B cell (primary cell): Measurements from ENCODE around the gene TMEM273. TPM values are rescaled to one million over a fixed set of nuclear protein-coding genes. Genes with fewer than 3 reads are reported as not detected.

Source experiments
- ATAC-seq: fragments of 200-7000 bp; cut with Tn5 transposase; one replicate; pipeline ENCODE4 v1.10.0; 2021; ENCODE audit warnings: low read depth, mild to moderate bottlenecking, moderate number of reproducible peaks, moderate library complexity
- CTCF ChIA-PET: fragments of 350-600 bp; sonication (Branson Sonifier 250); formaldehyde crosslinking; loops from one replicate; lab custom pipeline; 2021; ENCODE audit warnings: antibody characterized with exemption, inconsistent platforms; lab: Charles Lee
- POLR2A ChIA-PET: fragments of 350-600 bp; sonication (Branson Sonifier 250); formaldehyde crosslinking; loops from one replicate; lab custom pipeline; 2021; ENCODE audit warnings: antibody characterized with exemption; lab: Charles Lee
- DNase-seq: peaks from one replicate; pipeline ENCODE4 v3.0.0; 2013
- H2AFZ ChIP-seq: 2 replicates; pipeline ENCODE4 v1.6.1; 2012; ENCODE audit warnings: mild to moderate bottlenecking, low read depth, low read length; ENCODE audit not compliant: insufficient read depth, poor library complexity, severe bottlenecking
- H3K27ac ChIP-seq, 2 donors: 1 replicate in 1 of 2; 2 replicates in 1 of 2; pipeline ENCODE4 v1.5.1; 2012 to 2013; ENCODE audit warnings: low read length in 2 of 2, mild to moderate bottlenecking in 2 of 2, moderate library complexity in 1 of 2
- H3K27me3 ChIP-seq, 4 experiments: fragments of 200-600 bp in 1 of 4; sonication (generic) in 1 of 4; replicated peaks in 1 of 4; 1 replicate in 2 of 4; 2 replicates in 2 of 4; pipeline versions ENCODE4 v1.6.1 to v1.7.0; 2013 to 2016; ENCODE audit warnings: low read length in 3 of 4, mild to moderate bottlenecking in 2 of 4, mixed read lengths in 1 of 4, moderate library complexity in 1 of 4; ENCODE audit not compliant: insufficient read depth in 4 of 4, control insufficient read depth in 3 of 4; ENCODE audit errors: control extremely low read depth in 1 of 4
- H3K36me3 ChIP-seq, 2 experiments: replicated peaks in 1 of 2; 1 replicate in 1 of 2; 2 replicates in 1 of 2; pipeline versions ENCODE4 v1.6.1 to v1.7.1; 2013; ENCODE audit warnings: low read length in 1 of 2; ENCODE audit not compliant: insufficient read depth in 2 of 2, control insufficient read depth in 1 of 2; ENCODE audit errors: control extremely low read depth in 1 of 2, extremely low read depth in 1 of 2
- H3K4me1 ChIP-seq, 2 donors: fragments of 200-600 bp in 1 of 2; sonication (generic) in 1 of 2; 1 replicate in 1 of 2; 2 replicates in 1 of 2; pipeline versions ENCODE4 v1.5.1 to v1.6.1; 2013 to 2017; ENCODE audit warnings: low read length in 2 of 2; ENCODE audit not compliant: control insufficient read depth in 2 of 2, insufficient read depth in 2 of 2
- H3K4me2 ChIP-seq: replicated peaks from 2 replicates; pipeline ENCODE3; 2012; ENCODE audit warnings: mild to moderate bottlenecking, low read depth, low read length; ENCODE audit not compliant: poor library complexity, severe bottlenecking
- H3K4me3 ChIP-seq, 5 experiments: fragments of 200-600 bp in 1 of 5; sonication (generic) in 1 of 5; 1 replicate in 3 of 5; 2 replicates in 2 of 5; pipeline versions ENCODE4 v1.5.1 to v1.7.0; 2011 to 2016; ENCODE audit warnings: low read length in 4 of 5, mild to moderate bottlenecking in 4 of 5, low read depth in 2 of 5, control low read depth in 1 of 5, moderate library complexity in 1 of 5; ENCODE audit not compliant: insufficient read depth in 1 of 5; ENCODE audit errors: control extremely low read depth in 1 of 5, extremely low read depth in 1 of 5
- H3K79me2 ChIP-seq: fragments of 200-600 bp; sonication (generic); one replicate; pipeline ENCODE4 v1.6.0; 2016; ENCODE audit warnings: low read length; ENCODE audit not compliant: control insufficient read depth, insufficient read depth
- H3K9ac ChIP-seq: fragments of 200-600 bp; sonication (generic); 2 replicates; pipeline ENCODE4 v1.6.1; 2017; ENCODE audit warnings: mild to moderate bottlenecking, low read length, moderate library complexity
- H3K9me3 ChIP-seq, 3 donors: one replicate each; pipeline versions ENCODE4 v1.6.1 to v1.7.1; 2013; ENCODE audit warnings: low read length in 2 of 3; ENCODE audit not compliant: control insufficient read depth in 2 of 3, insufficient read depth in 1 of 3; ENCODE audit errors: control extremely low read depth in 1 of 3
- H4K20me1 ChIP-seq: 2 replicates; pipeline ENCODE4 v1.6.0; 2012; ENCODE audit warnings: mild to moderate bottlenecking, low read length; ENCODE audit not compliant: insufficient read depth, control insufficient read depth, poor library complexity, severe bottlenecking
- H3K27ac Mint-ChIP-seq: one replicate; pipeline ENCODE4 v1.8.0; 2021; ENCODE audit warnings: mixed read lengths
- H3K27me3 Mint-ChIP-seq: one replicate; pipeline ENCODE4 v1.8.0; 2021; ENCODE audit warnings: mixed read lengths
- H3K4me1 Mint-ChIP-seq: one replicate; pipeline ENCODE4 v1.8.0; 2021; ENCODE audit warnings: mixed read lengths
- H3K4me3 Mint-ChIP-seq: one replicate; pipeline ENCODE4 v1.8.0; 2021; ENCODE audit warnings: mixed read lengths
- H3K9me3 Mint-ChIP-seq: one replicate; pipeline ENCODE4 v1.8.0; 2022; ENCODE audit warnings: mixed read lengths; ENCODE audit not compliant: insufficient read depth
- EZH2 ChIP-seq: IDR thresholded peaks from 2 replicates; pipeline ENCODE4 v1.6.1; 2012; ENCODE audit warnings: borderline replicate concordance, low read depth, mild to moderate bottlenecking, moderate library complexity, low read length; ENCODE audit not compliant: insufficient read depth, poor library complexity, severe bottlenecking
- WGBS: methylation state at CpG from one replicate; pipeline ENCODE4 v1.1.5; 2013; ENCODE audit warnings: missing lambda C conversion rate; ENCODE audit not compliant: insufficient coverage; 5-methylcytosine and 5-hydroxymethylcytosine counted together
- intact Hi-C: fragments of 100-400 bp; cut with micrococcal nuclease; formaldehyde crosslinking; loops from one replicate; pipeline ENCODE4 v1.10.0; 2022
- polyA plus RNA-seq: library from polyadenylated mRNA; depleted of rRNA; stranded (reverse); fragments of >200 nt; gene quantifications from 2 replicates; pipeline ENCODE4 v1.2.3, GENCODE V29; 2012
- total RNA-seq, 2 donors: library from RNA; stranded (reverse); fragments of 120-200 nt in 1 of 2; gene quantifications; 1 replicate in 1 of 2; 2 replicates in 1 of 2; pipeline versions ENCODE4 v1.2.3 to v1.2.4, GENCODE V29; 2013 to 2022
- TF ChIP-seq, protein P1 (sequence below): fragments of 200-600 bp; IDR thresholded peaks from one replicate; pipeline ENCODE4 v1.8.0; 2022; ENCODE audit warnings: antibody characterized with exemption, mild to moderate bottlenecking

TMEM273 gene
- total and polyA plus RNA-seq, 2 donors (not counting 1 experiment from before 2014, with no cell fraction given), result 36.0 to 36.4 TPM

DNA sequence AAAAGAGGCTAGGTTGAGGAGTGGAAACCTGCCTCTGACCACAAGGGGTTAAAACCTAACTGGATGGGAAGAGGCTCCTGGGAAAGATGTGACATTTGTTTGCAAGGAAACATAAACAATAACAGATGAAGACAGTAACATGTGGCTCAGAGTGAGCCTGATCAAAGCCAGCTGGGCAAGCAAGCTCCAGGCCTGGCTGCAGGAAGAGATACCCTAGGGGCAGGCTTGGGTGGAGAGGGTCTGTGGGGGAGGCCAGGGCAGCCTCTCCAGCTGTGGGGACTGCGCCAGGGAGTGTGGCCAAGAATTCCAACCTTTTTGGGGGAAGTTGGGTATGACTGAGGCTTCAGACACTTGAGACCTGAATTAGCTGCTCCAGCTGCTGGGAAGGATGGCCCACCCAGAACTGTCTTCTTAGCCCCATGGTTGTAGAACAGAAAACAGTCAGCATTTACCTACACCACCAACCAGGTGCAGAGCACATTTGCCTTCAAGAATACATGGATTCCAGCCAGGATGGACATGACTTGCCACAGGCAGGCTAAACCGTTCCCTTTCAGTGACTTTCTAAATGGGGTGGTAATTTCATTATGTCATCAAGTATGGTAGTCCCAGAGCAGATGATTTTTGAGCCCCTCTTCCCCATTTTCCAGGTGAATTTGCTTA is 44.0 kb downstream of the TMEM273 start:
- Mint-ChIP-seq H3K27me3 (peaks cover 27% of the 10 kb centered on the region), H3K27ac (no peak overlapping the region), H3K4me1 (no peaks in the 10 kb centered on the region), H3K4me3 (no peak overlapping the region), H3K9me3 (peaks cover 6% of the 10 kb centered on the region)
- Histone ChIP-seq H3K79me2 (no peaks in the 10 kb centered on the region), H3K4me2 (no peak overlapping the region), H3K27ac (no peak overlapping the region), H3K4me1 (no peaks in the 10 kb centered on the region), H4K20me1 (no peaks in the 10 kb centered on the region), H3K4me3 (no peak overlapping the region), H3K36me3 (no peaks in the 10 kb centered on the region), H2AFZ (no peak overlapping the region), H3K9ac (no peak overlapping the region), H3K27me3 (peaks cover 0 to 3% (median 0%) of the 10 kb centered on the region in 4 experiments), H3K9me3 (peaks cover 0 to 10% (median 9%) of the 10 kb centered on the region in 3 donors)
- CTCF ChIA-PET, result no interaction called here
- POLR2A ChIA-PET, result no interaction called here
- WGBS, result 92% methylated on average over 2 of the region's 2 CpGs
- intact Hi-C loops, result no loop called here
- ATAC-seq (no peak), DNase-seq (no peak)
- no peak for TF ChIP-seq EZH2

DNA sequence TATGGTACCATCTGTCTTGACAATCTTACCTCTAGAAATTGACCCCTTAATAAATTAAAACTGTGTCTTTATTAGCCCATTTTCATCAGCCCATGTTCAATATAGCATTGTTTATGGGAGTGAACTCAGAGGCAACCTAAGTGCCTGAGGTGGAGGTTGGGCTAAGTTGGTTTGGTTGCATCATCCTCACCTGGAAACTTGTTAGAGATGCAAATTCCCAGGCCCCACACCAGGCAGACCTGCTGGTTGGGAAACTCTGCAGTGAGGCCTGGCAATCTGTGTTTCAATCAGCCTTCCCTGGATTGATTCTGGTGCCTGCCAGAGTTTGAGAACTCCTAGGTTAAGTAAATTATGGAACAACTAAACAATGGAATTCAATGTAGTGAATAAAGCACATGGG is 44.9 kb downstream of the TMEM273 start:
- Histone ChIP-seq H3K36me3 (no peaks in the 10 kb centered on the region), H3K27me3 (peaks cover 0 to 3% (median 0%) of the 10 kb centered on the region in 4 experiments), H2AFZ (no peak overlapping the region), H3K4me3 (no peak overlapping the region), H3K9ac (no peak overlapping the region), H3K4me2 (no peak overlapping the region), H3K79me2 (no peaks in the 10 kb centered on the region), H4K20me1 (no peaks in the 10 kb centered on the region), H3K27ac (no peak overlapping the region), H3K4me1 (no peaks in the 10 kb centered on the region), H3K9me3 (peaks cover 0 to 10% (median 9%) of the 10 kb centered on the region in 3 donors)
- Mint-ChIP-seq H3K9me3 (peaks cover 5% of the 10 kb centered on the region), H3K4me1 (no peaks in the 10 kb centered on the region), H3K4me3 (no peak overlapping the region), H3K27ac (no peak overlapping the region), H3K27me3 (peaks cover 23% of the 10 kb centered on the region)
- CTCF ChIA-PET, result no interaction called here
- intact Hi-C loops, result no loop called here
- ATAC-seq (no peak), DNase-seq (no peak)
- TF ChIP-seq, protein P1, sequence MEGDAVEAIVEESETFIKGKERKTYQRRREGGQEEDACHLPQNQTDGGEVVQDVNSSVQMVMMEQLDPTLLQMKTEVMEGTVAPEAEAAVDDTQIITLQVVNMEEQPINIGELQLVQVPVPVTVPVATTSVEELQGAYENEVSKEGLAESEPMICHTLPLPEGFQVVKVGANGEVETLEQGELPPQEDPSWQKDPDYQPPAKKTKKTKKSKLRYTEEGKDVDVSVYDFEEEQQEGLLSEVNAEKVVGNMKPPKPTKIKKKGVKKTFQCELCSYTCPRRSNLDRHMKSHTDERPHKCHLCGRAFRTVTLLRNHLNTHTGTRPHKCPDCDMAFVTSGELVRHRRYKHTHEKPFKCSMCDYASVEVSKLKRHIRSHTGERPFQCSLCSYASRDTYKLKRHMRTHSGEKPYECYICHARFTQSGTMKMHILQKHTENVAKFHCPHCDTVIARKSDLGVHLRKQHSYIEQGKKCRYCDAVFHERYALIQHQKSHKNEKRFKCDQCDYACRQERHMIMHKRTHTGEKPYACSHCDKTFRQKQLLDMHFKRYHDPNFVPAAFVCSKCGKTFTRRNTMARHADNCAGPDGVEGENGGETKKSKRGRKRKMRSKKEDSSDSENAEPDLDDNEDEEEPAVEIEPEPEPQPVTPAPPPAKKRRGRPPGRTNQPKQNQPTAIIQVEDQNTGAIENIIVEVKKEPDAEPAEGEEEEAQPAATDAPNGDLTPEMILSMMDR, result no peak
- POLR2A ChIA-PET, result no interaction called here
